RWPE1 (cell line): ENCODE data around the gene KDM6B.
"Not testable (repeated sequence)": the region's sequence is repeated elsewhere in the genome, so short reads cannot be mapped to it uniquely, and the experiment has no call there.

Source experiments
- CTCF ChIA-PET: fragments of 350-600 bp; sonication (Branson Sonifier 250); formaldehyde crosslinking; extraction: SDS; loops from one replicate; lab custom pipeline; 2021; lab: Yijun Ruan, JAX
- POLR2A ChIA-PET: fragments of 400-600 bp; formaldehyde crosslinking; extraction: SDS; loops from one replicate; lab custom pipeline; 2020; ENCODE audit warnings: antibody characterized with exemption; ENCODE audit not compliant: low non-redundant PET; lab: Yijun Ruan, JAX
- DNase-seq: peaks from one replicate; pipeline ENCODE4 v3.0.0; 2012; ENCODE audit warnings: low spot score
- H3K27ac ChIP-seq: fragments of 450-650 bp; 2 replicates; pipeline ENCODE4 v1.5.1; 2017
- CTCF ChIP-seq: fragments of 450-650 bp; conservative IDR thresholded peaks from 2 replicates; pipeline ENCODE4 v1.5.1; 2017; ENCODE audit warnings: low read depth, mild to moderate bottlenecking

KDM6B gene

GRCh38 chr17:7857713-7858521, 23.9 kb downstream of the KDM6B start, which contains the start of gene CYB5D1:
Gene CYB5D1, plus strand, starts transcription at chr17:7858003. Its CDS starts 132 bp downstream, at chr17:7858135.
- H3K27ac ChIP-seq, result peak within 1 kb of the TSS; percentile 94
- CTCF ChIA-PET, result interaction anchor here (0.6 to 2.3 kb wide), 6 partner anchors 8 to 199 kb away, joined by 3 to 13 read pairs (median 4); no protein-coding TSS in a partner anchor
- POLR2A ChIA-PET, result interaction anchor here (1.0 to 1.1 kb wide), 2 partner anchors 14 to 19 kb away, joined by 3 to 7 read pairs; no protein-coding TSS in a partner anchor
- no peak for TF ChIP-seq CTCF
- no peak for DNase-seq

DNA sequence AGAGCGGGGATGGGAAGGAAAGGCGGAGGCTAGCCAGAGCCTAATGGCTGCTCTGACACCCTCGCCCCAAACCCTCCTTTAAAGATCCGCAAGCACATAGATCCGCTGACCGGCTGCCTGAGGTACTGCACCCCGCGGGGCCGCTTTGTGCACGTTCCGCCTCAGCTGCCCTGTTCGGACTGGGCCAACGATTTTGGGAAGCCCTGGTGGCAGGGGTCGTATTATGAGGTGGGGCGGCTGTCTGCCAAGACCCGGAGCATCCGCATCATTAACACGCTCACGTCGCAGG, 24.4 kb downstream of the KDM6B start:
- ChIA-PET CTCF (interaction anchor here (0.6 to 1.5 kb wide), 5 partner anchors 8 to 131 kb away, joined by 3 to 4 read pairs (median 4); no protein-coding TSS in a partner anchor), POLR2A (no interaction called here)
- no peak for DNase-seq
- TF ChIP-seq CTCF, result peak; percentile 67
- H3K27ac ChIP-seq, result peak overlapping the region; percentile 94

- TF ChIP-seq CTCF, result no peak
- CTCF ChIA-PET, result interaction anchor here (0.6 to 1.5 kb wide), 5 partner anchors 8 to 130 kb away, joined by 3 to 4 read pairs (median 4); no protein-coding TSS in a partner anchor
- POLR2A ChIA-PET, result no interaction called here
- no peak for DNase-seq
- H3K27ac ChIP-seq, result peak overlapping the region; percentile 94
These were observed 25.0 kb downstream of the KDM6B start for GRCh38 chr17:7859028-7859427.

- POLR2A ChIA-PET, result no interaction called here
- peak; percentile 82 for TF ChIP-seq CTCF
- CTCF ChIA-PET, result interaction anchor here (0.6 to 2.4 kb wide), 11 partner anchors 22 to 178 kb away, joined by 3 to 9 read pairs (median 5); partner anchors contain the start of gene CHD3
- no peak overlapping the region for H3K27ac ChIP-seq
- DNase-seq, result no peak
These were observed 28.8 kb downstream of the KDM6B start for GRCh38 chr17:7862692-7863437.

- POLR2A ChIA-PET, result not testable (repeated sequence)
- CTCF ChIA-PET, result interaction anchor here (0.6 to 1.9 kb wide), 4 partner anchors 25 to 192 kb away, joined by 3 to 5 read pairs (median 4); partner anchors contain the start of gene CHD3
These were observed 30.4 kb downstream of the KDM6B start for GRCh38 chr17:7864384-7864783.

GRCh38 chr17:7864995-7865650, 31.1 kb downstream of the KDM6B start:
- no peak overlapping the region for H3K27ac ChIP-seq
- ChIA-PET POLR2A (no interaction called here), CTCF (interaction anchor here (1.4 to 1.7 kb wide), 3 partner anchors 8 to 176 kb away, joined by 3 to 4 read pairs (median 4); partner anchors contain the start of genes CHD3 and NAA38)
- no peak for DNase-seq
- TF ChIP-seq CTCF, result no peak

More at GRCh38 chr17:7864384-7864783, 30.4 kb downstream of the KDM6B start:
- H3K27ac ChIP-seq, result peak overlapping the region; percentile 38
- not testable (repeated sequence) for DNase-seq
